H1 (cell line): Measurements from ENCODE around the gene MAGI2.

Source experiments
- CEBPB ChIP-seq: IDR thresholded peaks from 2 replicates; pipeline ENCODE4 v1.6.1; 2012; ENCODE audit warnings: low read depth, low read length
- HDAC2 ChIP-seq, 2 experiments: fragments of 300-600 bp in 1 of 2; sonication (generic) in 1 of 2; IDR thresholded peaks; 2 replicates each; pipeline ENCODE4 v1.6.1; 2011 to 2012; ENCODE audit warnings: low read depth in 2 of 2, low read length in 2 of 2, mild to moderate bottlenecking in 2 of 2, moderate library complexity in 2 of 2, borderline replicate concordance in 1 of 2, inconsistent platforms in 1 of 2
- POLR2AphosphoS5 ChIP-seq: IDR thresholded peaks from 2 replicates; pipeline ENCODE4 v1.6.1; 2011; ENCODE audit warnings: low read depth, low read length

- TF ChIP-seq HDAC2 (IDR thresholded peaks at IDR 0.05; ENCODE audit: borderline replicate concordance in 1 of 2, low read depth in 2 of 2, low read length in 2 of 2) = no peak
- TF ChIP-seq POLR2AphosphoS5 = no peak
- TF ChIP-seq CEBPB = no peak
Measured at GRCh38 chr7:78280276-78280675, 1173.2 kb downstream of the MAGI2 start.
